OCI-LY1 (cell line): ENCODE measurements around the gene OSTM1.

Experiments
- H2AFZ ChIP-seq: fragments of 200-600 bp; sonication (generic), shearing (Covaris generic); 2 replicates; pipeline ENCODE4 v1.6.0; 2014; ENCODE audit warnings: antibody characterized with exemption, mild to moderate bottlenecking, low read length
- H3F3A ChIP-seq: fragments of 200-600 bp; sonication (generic), shearing (Covaris generic); 2 replicates; pipeline ENCODE4 v1.6.0; 2014; ENCODE audit warnings: mild to moderate bottlenecking, antibody characterized with exemption, low read length, moderate library complexity; ENCODE audit not compliant: insufficient read depth
- H3K27ac ChIP-seq: fragments of 200-600 bp; sonication (generic); 2 replicates; pipeline ENCODE4 v1.5.1; 2014; ENCODE audit warnings: low read length, mixed run types, mild to moderate bottlenecking, low read depth; ENCODE audit not compliant: poor library complexity, severe bottlenecking
- H3K27me3 ChIP-seq: fragments of 200-600 bp; sonication (generic); 2 replicates; pipeline ENCODE4 v1.6.0; 2014; ENCODE audit warnings: antibody characterized with exemption, mild to moderate bottlenecking, low read length, moderate library complexity; ENCODE audit not compliant: insufficient read depth
- H3K36me3 ChIP-seq: fragments of 200-600 bp; sonication (generic); 2 replicates; pipeline ENCODE4 v1.6.1; 2014; ENCODE audit warnings: mild to moderate bottlenecking, antibody characterized with exemption, low read length, moderate library complexity, mixed read lengths; ENCODE audit not compliant: insufficient read depth
- H3K4me1 ChIP-seq: fragments of 200-600 bp; sonication (generic); 2 replicates; pipeline ENCODE4 v1.5.1; 2014; ENCODE audit warnings: mild to moderate bottlenecking, low read length, moderate library complexity; ENCODE audit not compliant: insufficient read depth, severe bottlenecking
- H3K4me2 ChIP-seq: fragments of 200-600 bp; sonication (generic), shearing (Covaris generic); 2 replicates; pipeline ENCODE4 v1.6.1; 2014; ENCODE audit warnings: low read length
- H3K4me3 ChIP-seq: fragments of 200-600 bp; sonication (generic); 2 replicates; pipeline ENCODE4 v1.5.1; 2014; ENCODE audit warnings: low read length, low read depth, mild to moderate bottlenecking, mixed read lengths; ENCODE audit not compliant: poor library complexity, severe bottlenecking
- H3K79me2 ChIP-seq: fragments of 200-600 bp; shearing (Covaris generic); 2 replicates; pipeline ENCODE4 v1.6.1; 2016; ENCODE audit warnings: mixed run types, low read length, mixed read lengths; ENCODE audit not compliant: insufficient read depth
- H3K9ac ChIP-seq: fragments of 200-600 bp; sonication (generic), shearing (Covaris generic); 2 replicates; pipeline ENCODE4 v1.6.1; 2014; ENCODE audit warnings: mild to moderate bottlenecking, low read length, mixed read lengths
- H3K9me2 ChIP-seq: fragments of 200-600 bp; sonication (generic), shearing (Covaris generic); 2 replicates; pipeline ENCODE4 v1.6.1; 2014; ENCODE audit warnings: low read depth, mild to moderate bottlenecking, low read length, mixed read lengths
- H3K9me3 ChIP-seq: fragments of 200-600 bp; shearing (Covaris generic); 2 replicates; pipeline ENCODE4 v1.6.1; 2014; ENCODE audit warnings: low read length, mixed read lengths
- H4K20me1 ChIP-seq: fragments of 200-600 bp; sonication (generic), shearing (Covaris generic); 2 replicates; pipeline ENCODE4 v1.6.0; 2016; ENCODE audit warnings: mild to moderate bottlenecking, low read length; ENCODE audit not compliant: insufficient read depth
- EZH2 ChIP-seq: fragments of 200-600 bp; sonication (generic), shearing (Covaris generic); IDR thresholded peaks from 2 replicates; pipeline ENCODE4 v1.8.0; 2017; ENCODE audit warnings: borderline replicate concordance, mixed run types, mild to moderate bottlenecking, antibody characterized with exemption, low read length, moderate library complexity, mixed read lengths
- TF ChIP-seq, protein P1 (sequence below): fragments of 200-600 bp; sonication (generic), shearing (Covaris generic); IDR thresholded peaks from 2 replicates; pipeline ENCODE4 v1.5.1; 2017; ENCODE audit warnings: mild to moderate bottlenecking, antibody characterized with exemption, low read length, moderate library complexity, mixed read lengths

OSTM1 gene

DNA sequence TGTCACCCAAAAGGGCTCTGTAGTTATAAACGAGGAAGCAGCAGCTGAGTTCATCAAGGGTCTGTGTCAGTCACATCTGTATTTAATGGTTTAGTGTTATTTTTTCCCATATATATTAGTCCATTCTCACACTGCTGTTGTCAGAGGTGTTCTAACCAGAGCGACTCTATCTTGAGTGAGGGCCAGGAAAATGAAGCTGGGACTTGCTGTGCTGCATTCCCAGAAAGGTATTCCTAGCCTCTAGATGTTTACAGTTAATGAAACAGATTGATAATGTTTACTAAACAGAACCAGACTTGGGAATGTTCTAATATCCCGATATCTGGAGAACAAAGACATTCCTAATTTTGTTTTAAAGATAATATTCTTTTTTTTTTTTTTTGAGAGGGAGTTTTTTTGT, 68.6 kb downstream of the OSTM1 start:
- Histone ChIP-seq H3K27me3 (no peaks in the 10 kb centered on the region), H3K36me3 (no peaks in the 10 kb centered on the region; the same call in 1 of the 2 replicates), H3K4me2 (no peak overlapping the region), H4K20me1 (no peaks in the 10 kb centered on the region), H3K4me3 (no peak overlapping the region), H3K4me1 (no peaks in the 10 kb centered on the region), H3K79me2 (no peaks in the 10 kb centered on the region), H3K9ac (no peak overlapping the region), H3K9me2 (no peaks in the 10 kb centered on the region), H3K27ac (no peak overlapping the region), H3F3A (no peaks in the 10 kb centered on the region), H2AFZ (no peak overlapping the region), H3K9me3 (peaks cover 9% of the 10 kb centered on the region)
- TF ChIP-seq, protein P1, sequence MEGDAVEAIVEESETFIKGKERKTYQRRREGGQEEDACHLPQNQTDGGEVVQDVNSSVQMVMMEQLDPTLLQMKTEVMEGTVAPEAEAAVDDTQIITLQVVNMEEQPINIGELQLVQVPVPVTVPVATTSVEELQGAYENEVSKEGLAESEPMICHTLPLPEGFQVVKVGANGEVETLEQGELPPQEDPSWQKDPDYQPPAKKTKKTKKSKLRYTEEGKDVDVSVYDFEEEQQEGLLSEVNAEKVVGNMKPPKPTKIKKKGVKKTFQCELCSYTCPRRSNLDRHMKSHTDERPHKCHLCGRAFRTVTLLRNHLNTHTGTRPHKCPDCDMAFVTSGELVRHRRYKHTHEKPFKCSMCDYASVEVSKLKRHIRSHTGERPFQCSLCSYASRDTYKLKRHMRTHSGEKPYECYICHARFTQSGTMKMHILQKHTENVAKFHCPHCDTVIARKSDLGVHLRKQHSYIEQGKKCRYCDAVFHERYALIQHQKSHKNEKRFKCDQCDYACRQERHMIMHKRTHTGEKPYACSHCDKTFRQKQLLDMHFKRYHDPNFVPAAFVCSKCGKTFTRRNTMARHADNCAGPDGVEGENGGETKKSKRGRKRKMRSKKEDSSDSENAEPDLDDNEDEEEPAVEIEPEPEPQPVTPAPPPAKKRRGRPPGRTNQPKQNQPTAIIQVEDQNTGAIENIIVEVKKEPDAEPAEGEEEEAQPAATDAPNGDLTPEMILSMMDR = no peak
- TF ChIP-seq EZH2 = no peak

- Histone ChIP-seq H2AFZ (no peak overlapping the region), H3K9me3 (peaks cover 5% of the 10 kb centered on the region)
Measured at GRCh38 chr6:108004861-108005260, 69.7 kb downstream of the OSTM1 start.

GRCh38 chr6:108002365-108003221, 71.9 kb downstream of the OSTM1 start:
- Histone ChIP-seq H3K27me3 (no peaks in the 10 kb centered on the region), H3K27ac (no peak overlapping the region), H3K4me3 (no peak overlapping the region), H4K20me1 (no peaks in the 10 kb centered on the region), H2AFZ (no peak overlapping the region), H3K79me2 (no peaks in the 10 kb centered on the region), H3K9me2 (no peaks in the 10 kb centered on the region), H3K36me3 (no peaks in the 10 kb centered on the region), H3K4me1 (no peaks in the 10 kb centered on the region), H3K9me3 (no peaks in the 10 kb centered on the region), H3K9ac (no peak overlapping the region), H3F3A (no peaks in the 10 kb centered on the region), H3K4me2 (no peak overlapping the region)
- no peak for TF ChIP-seq EZH2
- TF ChIP-seq, protein P1 = no peak

More at GRCh38 chr6:108004861-108005260, 69.7 kb downstream of the OSTM1 start:
- H3K27ac ChIP-seq = no peak overlapping the region
- no peak overlapping the region for H3K4me3 ChIP-seq
- H4K20me1 ChIP-seq = no peaks in the 10 kb centered on the region
- H3K4me1 ChIP-seq = no peaks in the 10 kb centered on the region
- H3K79me2 ChIP-seq = no peaks in the 10 kb centered on the region
- no peak overlapping the region for H3K4me2 ChIP-seq
- H3F3A ChIP-seq = no peaks in the 10 kb centered on the region
- H3K27me3 ChIP-seq = no peaks in the 10 kb centered on the region
- TF ChIP-seq, protein P1 = no peak
- no peak for TF ChIP-seq EZH2
- H3K9me2 ChIP-seq = no peaks in the 10 kb centered on the region
- no peaks in the 10 kb centered on the region; the same call in 1 of the 2 replicates for H3K36me3 ChIP-seq
- no peak overlapping the region for H3K9ac ChIP-seq
